Muscle of arm (tissue), 12 donors: ENCODE measurements around the gene SNU13. TPM values are rescaled to one million over a fixed set of nuclear protein-coding genes. Genes with fewer than 3 reads are reported as not detected.
"Not testable (repeated sequence)": the region's sequence is repeated elsewhere in the genome, so short reads cannot be mapped to it uniquely, and the experiment has no call there.

Source experiments
- DNase-seq: peaks from one replicate; pipeline ENCODE4 v3.0.0-alpha.2; 2013
- polyA plus RNA-seq, 12 donors: library from polyadenylated mRNA; unstranded; fragments of 120-200 nt; gene quantifications; one replicate each; pipeline ENCODE4 v1.2.1, GENCODE V29; 2013; ENCODE audit not compliant: insufficient read length in 12 of 12

SNU13 gene
- polyA plus RNA-seq, 12 donors = 83.7 to 123 (median 106) TPM; not detected in 1

- no peak for DNase-seq
Measured at GRCh38 chr22:41650229-41650628, 38.4 kb downstream of the SNU13 start.

- DNase-seq = no peak
Measured at GRCh38 chr22:41648432-41648831, 40.2 kb downstream of the SNU13 start.

DNA sequence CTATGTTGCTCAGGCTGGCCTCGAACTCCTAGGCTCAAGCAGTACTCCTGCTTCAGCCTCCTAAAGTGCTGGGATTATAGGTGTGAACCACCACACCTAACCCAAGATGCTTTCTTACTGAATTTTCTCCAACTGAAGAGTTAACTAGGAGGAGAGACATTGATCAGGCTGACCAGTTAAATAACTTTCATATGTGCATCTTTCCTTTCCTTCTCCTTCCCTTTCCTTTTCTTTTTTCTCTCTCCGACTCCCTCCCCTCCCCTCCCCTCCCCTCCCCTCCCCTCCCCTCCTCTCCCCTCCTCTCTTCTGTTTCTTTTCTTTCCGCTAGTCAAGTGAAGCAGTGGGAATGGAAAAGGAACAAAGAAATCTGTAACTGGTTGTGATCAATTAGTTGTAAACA lies 40.9 kb downstream of the SNU13 start:
- DNase-seq = no peak

GRCh38 chr22:41642331-41643110 lies 46.1 kb downstream of the SNU13 start:
- no peak for DNase-seq

GRCh38 chr22:41641854-41642253 lies 46.8 kb downstream of the SNU13 start:
- DNase-seq = no peak

GRCh38 chr22:41638748-41639147 lies 49.9 kb downstream of the SNU13 start:
- no peak for DNase-seq

- no peak for DNase-seq
Measured at GRCh38 chr22:41638124-41638523, 50.5 kb downstream of the SNU13 start.

- not testable (repeated sequence) for DNase-seq
Measured at GRCh38 chr22:41637623-41638022, 51.0 kb downstream of the SNU13 start.

GRCh38 chr22:41636467-41636866 lies 52.2 kb downstream of the SNU13 start:
- no peak for DNase-seq

DNA sequence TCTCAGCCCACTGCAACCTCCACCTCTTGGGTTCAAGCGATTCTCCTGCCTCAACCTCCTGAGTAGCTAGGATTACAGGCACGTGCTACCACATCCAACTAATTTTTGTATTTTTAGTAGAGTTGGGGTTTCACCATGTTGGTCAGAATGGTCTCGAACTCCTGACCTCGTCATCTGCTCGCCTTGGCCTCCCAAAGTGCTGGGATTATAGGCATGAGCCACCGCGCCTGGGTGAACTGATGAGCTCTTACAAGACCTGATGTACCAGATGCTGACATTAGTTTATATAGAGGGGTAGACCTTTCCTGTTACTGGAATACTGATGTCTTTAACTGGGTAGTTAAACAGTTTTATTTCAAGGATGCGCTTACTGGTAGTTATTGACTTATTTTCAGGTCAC lies 54.1 kb downstream of the SNU13 start:
- not testable (repeated sequence) for DNase-seq

DNA sequence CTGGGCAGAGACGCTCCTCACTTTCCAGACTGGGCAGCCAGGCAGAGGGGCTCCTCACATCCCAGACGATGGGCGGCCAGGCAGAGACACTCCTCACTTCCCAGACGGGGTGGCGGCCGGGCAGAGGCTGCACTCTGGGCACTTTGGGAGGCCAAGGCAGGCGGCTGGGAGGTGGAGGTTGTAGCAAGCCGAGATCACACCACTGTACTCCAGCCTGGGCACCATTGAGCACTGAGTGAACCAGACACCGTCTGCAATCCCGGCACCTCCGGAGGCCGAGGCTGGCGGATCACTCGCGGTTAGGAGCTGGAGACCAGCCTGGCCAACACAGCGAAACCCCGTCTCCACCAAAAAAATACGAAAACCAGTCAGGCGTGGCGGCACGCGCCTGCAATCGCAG lies 57.1 kb downstream of the SNU13 start:
- DNase-seq = not testable (repeated sequence)

DNA sequence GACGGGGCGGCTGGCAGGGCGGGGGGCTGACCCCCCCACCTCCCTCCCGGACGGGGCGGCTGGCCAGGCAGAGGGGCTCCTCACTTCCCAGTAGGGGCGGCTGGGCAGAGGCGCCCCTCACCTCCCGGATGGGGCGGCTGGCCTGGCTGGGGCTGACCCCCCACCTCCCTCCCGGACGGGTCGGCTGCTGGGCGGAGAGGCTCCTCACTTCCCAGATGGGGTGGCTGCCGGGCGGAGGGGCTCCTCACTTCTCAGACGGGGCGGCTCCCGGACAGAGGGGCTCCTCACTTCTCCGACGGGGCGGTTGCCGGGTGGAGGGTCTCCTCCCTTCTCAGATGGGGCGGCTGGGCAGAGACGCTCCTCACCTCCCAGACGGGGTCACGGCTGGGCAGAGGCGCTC lies 57.6 kb downstream of the SNU13 start:
- not testable (repeated sequence) for DNase-seq

- no peak for DNase-seq
Measured at GRCh38 chr22:41625577-41625976, 63.1 kb downstream of the SNU13 start.

Other genes with a start within 250 kb of the SNU13 start
- gene TOB2, start 242.1 kb downstream of the SNU13 start, polyA plus RNA-seq = 10 to 100 TPM in 11 of 12 donors, not detected in 1; 29.9 to 54.2 (median 38.2) TPM
- gene PHF5A, start 220.2 kb downstream of the SNU13 start, polyA plus RNA-seq = 10 to 100 TPM in 11 of 12 donors, not detected in 1; 31.0 to 46.9 (median 39.6) TPM
- gene ACO2, start 219.8 kb downstream of the SNU13 start, polyA plus RNA-seq = 100 to 1,000 TPM in 5 of 12 donors, 10 to 100 TPM in 6, not detected in 1; 70.3 to 124 (median 93.3) TPM
- gene POLR3H, start 144.4 kb downstream of the SNU13 start, polyA plus RNA-seq = 10 to 100 TPM in 11 of 12 donors, not detected in 1; 16.5 to 27.3 (median 20.3) TPM
- gene CSDC2, start 127.9 kb downstream of the SNU13 start, polyA plus RNA-seq = 10 to 100 TPM in 1 of 12 donors, 1 to 10 TPM in 10, not detected in 1; 2.2 to 10.0 (median 4.9) TPM
- gene PMM1, start 99.0 kb downstream of the SNU13 start, polyA plus RNA-seq = 10 to 100 TPM in 11 of 12 donors, not detected in 1; 20.4 to 26.9 (median 23.1) TPM
- gene DESI1, start 67.8 kb downstream of the SNU13 start, polyA plus RNA-seq = 10 to 100 TPM in 11 of 12 donors, not detected in 1; 18.9 to 39.1 (median 22.4) TPM
- gene XRCC6, start 67.6 kb downstream of the SNU13 start, polyA plus RNA-seq = 100 to 1,000 TPM in 11 of 12 donors, not detected in 1; 205 to 311 (median 221) TPM
- gene MEI1, start 10.6 kb upstream of the SNU13 start, polyA plus RNA-seq = 1 to 10 TPM in 5 of 12 donors, under 1 TPM in 5, not detected in 2; 0.54 to 2.1 (median 0.98) TPM
- 10 to 100 TPM in 5 of 12 donors, 1 to 10 TPM in 6, not detected in 1; 7.6 to 21.0 (median 9.7) TPM for gene CCDC134, start 111.8 kb upstream of the SNU13 start, polyA plus RNA-seq
- 100 to 1,000 TPM in 1 of 12 donors, 10 to 100 TPM in 10, not detected in 1; 68.0 to 110 (median 86.1) TPM for gene SREBF2, start 144.2 kb upstream of the SNU13 start, polyA plus RNA-seq
- under 1 TPM in 3 of 12 donors, not detected in 9; 0.13 to 0.40 (median 0.17) TPM for gene SHISA8, start 226.2 kb upstream of the SNU13 start, polyA plus RNA-seq
- gene TNFRSF13C, start 237.9 kb upstream of the SNU13 start, polyA plus RNA-seq = 1 to 10 TPM in 8 of 12 donors, under 1 TPM in 2, not detected in 2; 0.70 to 4.4 (median 1.2) TPM